Ecto neural progenitor cell (in vitro differentiated cells): ENCODE data around the gene VGLL3.

Experiments used
- DNase-seq: peaks from one replicate; pipeline ENCODE4 v3.0.0-alpha.2; 2018; ENCODE audit warnings: low spot score

VGLL3 gene

GRCh38 chr3:86949850-86950249 is 41.1 kb downstream of the VGLL3 start:
- DNase-seq, result no peak

GRCh38 chr3:86948822-86949221 is 42.1 kb downstream of the VGLL3 start:
- no peak for DNase-seq

- DNase-seq, result no peak
Measured at GRCh38 chr3:86942206-86942605, 48.7 kb downstream of the VGLL3 start.

GRCh38 chr3:86938416-86939105 is 52.4 kb downstream of the VGLL3 start:
- DNase-seq, result no peak

- no peak for DNase-seq
Measured at GRCh38 chr3:86937306-86937791, 53.6 kb downstream of the VGLL3 start.

GRCh38 chr3:86934851-86935250 is 56.1 kb downstream of the VGLL3 start:
- no peak for DNase-seq

GRCh38 chr3:86930831-86931230 is 60.1 kb downstream of the VGLL3 start:
- no peak for DNase-seq

GRCh38 chr3:86930181-86930580 is 60.8 kb downstream of the VGLL3 start:
- DNase-seq, result no peak

- DNase-seq, result no peak
Measured at GRCh38 chr3:86929046-86929445, 61.9 kb downstream of the VGLL3 start.

GRCh38 chr3:86923071-86923491 is 67.9 kb downstream of the VGLL3 start:
- no peak for DNase-seq

- DNase-seq, result no peak
Measured at GRCh38 chr3:86921971-86922680, 68.8 kb downstream of the VGLL3 start.

- no peak for DNase-seq
Measured at GRCh38 chr3:86914670-86915069, 76.3 kb downstream of the VGLL3 start.

GRCh38 chr3:86913160-86913559 is 77.8 kb downstream of the VGLL3 start:
- no peak for DNase-seq

- no peak for DNase-seq
Measured at GRCh38 chr3:86895202-86895601, 95.7 kb downstream of the VGLL3 start.

- no peak for DNase-seq
Measured at GRCh38 chr3:86890741-86891396, 100.1 kb downstream of the VGLL3 start.
